ENCODE measurements around the gene SCN4A.

- TF ChIP-seq CTCF (conservative IDR thresholded peaks at IDR 0.05; ENCODE audit: low read depth, low read length) (no peak), EZH2 (IDR thresholded peaks at IDR 0.05; ENCODE audit: low read length, unreplicated experiment) (no peak)
These were observed 26.3 kb upstream of the SCN4A start for GRCh38 chr17:63998721-63999679.

Data from PC-3 (cell line).